KMS-11 (cell line): ENCODE measurements around the gene WDFY1.

Experiments used
- H2AFZ ChIP-seq: fragments of 200-600 bp; sonication (generic); 2 replicates; pipeline ENCODE4 v1.6.1; 2016; ENCODE audit warnings: antibody characterized with exemption, mixed run types, low read depth
- H3K27ac ChIP-seq: fragments of 200-600 bp; sonication (generic); 2 replicates; pipeline ENCODE4 v1.6.1; 2016; ENCODE audit warnings: mild to moderate bottlenecking, mixed run types
- H3K27me3 ChIP-seq: fragments of 200-600 bp; sonication (generic); 2 replicates; pipeline ENCODE4 v1.6.1; 2017; ENCODE audit warnings: mild to moderate bottlenecking, low read depth, mixed run types, moderate library complexity; ENCODE audit not compliant: insufficient read depth
- H3K36me3 ChIP-seq: fragments of 200-600 bp; sonication (generic); 2 replicates; pipeline ENCODE4 v1.6.1; 2017; ENCODE audit warnings: mild to moderate bottlenecking, mixed run types; ENCODE audit not compliant: insufficient read depth
- H3K4me1 ChIP-seq: fragments of 200-600 bp; sonication (generic); 2 replicates; pipeline ENCODE4 v1.6.1; 2016; ENCODE audit warnings: mild to moderate bottlenecking, low read depth, mixed run types; ENCODE audit not compliant: poor library complexity, severe bottlenecking
- H3K4me2 ChIP-seq: fragments of 200-600 bp; sonication (generic); 2 replicates; pipeline ENCODE4 v1.7.0; 2016; ENCODE audit warnings: mild to moderate bottlenecking, mixed run types
- H3K4me3 ChIP-seq: fragments of 200-600 bp; sonication (generic); IDR thresholded peaks from 2 replicates; pipeline ENCODE4 v1.6.1; 2017; ENCODE audit warnings: low read depth, low read length, mixed read lengths; ENCODE audit not compliant: insufficient read depth
- H3K79me2 ChIP-seq: fragments of 200-600 bp; sonication (generic); 2 replicates; pipeline ENCODE4 v1.6.1; 2016; ENCODE audit warnings: low read depth, mixed run types; ENCODE audit not compliant: insufficient read depth
- H3K9ac ChIP-seq: fragments of 200-600 bp; sonication (generic); 2 replicates; pipeline ENCODE4 v1.6.1; 2016; ENCODE audit warnings: mild to moderate bottlenecking, mixed run types
- H4K20me1 ChIP-seq: fragments of 200-600 bp; sonication (generic); 2 replicates; pipeline ENCODE4 v1.6.1; 2016; ENCODE audit warnings: mild to moderate bottlenecking, mixed run types; ENCODE audit not compliant: insufficient read depth
- TF ChIP-seq, protein P1 (sequence below): fragments of 200-600 bp; sonication (generic); conservative IDR thresholded peaks from 2 replicates; pipeline ENCODE4 v1.6.1; 2017; ENCODE audit warnings: low read depth, mild to moderate bottlenecking, antibody characterized with exemption, low read length, moderate library complexity, mixed read lengths

Gene WDFY1

DNA sequence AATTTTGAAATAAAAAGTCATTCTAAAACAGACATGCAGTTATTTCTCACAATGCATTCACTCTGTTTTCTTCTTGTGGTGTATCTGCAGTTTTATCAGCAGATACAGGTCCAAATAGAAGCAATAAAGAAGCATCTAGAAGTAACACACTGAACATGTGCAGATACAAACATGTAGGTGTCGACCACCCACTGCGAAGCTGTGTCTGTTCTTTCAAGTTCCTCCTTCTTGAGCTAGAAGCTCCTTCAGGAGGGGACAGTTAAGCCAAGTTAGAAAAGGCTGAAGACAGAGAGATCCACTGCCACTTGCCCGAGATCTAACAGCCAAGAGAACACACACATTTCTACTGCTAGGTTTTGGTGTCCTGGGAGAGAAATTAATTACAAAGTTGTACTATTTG, 30.1 kb downstream of the WDFY1 start:
- H4K20me1 ChIP-seq = no peaks in the 10 kb centered on the region
- TF ChIP-seq, protein P1, sequence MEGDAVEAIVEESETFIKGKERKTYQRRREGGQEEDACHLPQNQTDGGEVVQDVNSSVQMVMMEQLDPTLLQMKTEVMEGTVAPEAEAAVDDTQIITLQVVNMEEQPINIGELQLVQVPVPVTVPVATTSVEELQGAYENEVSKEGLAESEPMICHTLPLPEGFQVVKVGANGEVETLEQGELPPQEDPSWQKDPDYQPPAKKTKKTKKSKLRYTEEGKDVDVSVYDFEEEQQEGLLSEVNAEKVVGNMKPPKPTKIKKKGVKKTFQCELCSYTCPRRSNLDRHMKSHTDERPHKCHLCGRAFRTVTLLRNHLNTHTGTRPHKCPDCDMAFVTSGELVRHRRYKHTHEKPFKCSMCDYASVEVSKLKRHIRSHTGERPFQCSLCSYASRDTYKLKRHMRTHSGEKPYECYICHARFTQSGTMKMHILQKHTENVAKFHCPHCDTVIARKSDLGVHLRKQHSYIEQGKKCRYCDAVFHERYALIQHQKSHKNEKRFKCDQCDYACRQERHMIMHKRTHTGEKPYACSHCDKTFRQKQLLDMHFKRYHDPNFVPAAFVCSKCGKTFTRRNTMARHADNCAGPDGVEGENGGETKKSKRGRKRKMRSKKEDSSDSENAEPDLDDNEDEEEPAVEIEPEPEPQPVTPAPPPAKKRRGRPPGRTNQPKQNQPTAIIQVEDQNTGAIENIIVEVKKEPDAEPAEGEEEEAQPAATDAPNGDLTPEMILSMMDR = no peak
- H3K9ac ChIP-seq = no peak overlapping the region
- no peaks in the 10 kb centered on the region for H3K36me3 ChIP-seq
- no peaks in the 10 kb centered on the region for H3K27me3 ChIP-seq
- H3K4me1 ChIP-seq = no peaks in the 10 kb centered on the region
- no peak overlapping the region for H3K4me3 ChIP-seq
- H3K27ac ChIP-seq = no peak overlapping the region
- no peak overlapping the region for H2AFZ ChIP-seq
- no peak overlapping the region for H3K4me2 ChIP-seq
- H3K79me2 ChIP-seq = no peaks in the 10 kb centered on the region

DNA sequence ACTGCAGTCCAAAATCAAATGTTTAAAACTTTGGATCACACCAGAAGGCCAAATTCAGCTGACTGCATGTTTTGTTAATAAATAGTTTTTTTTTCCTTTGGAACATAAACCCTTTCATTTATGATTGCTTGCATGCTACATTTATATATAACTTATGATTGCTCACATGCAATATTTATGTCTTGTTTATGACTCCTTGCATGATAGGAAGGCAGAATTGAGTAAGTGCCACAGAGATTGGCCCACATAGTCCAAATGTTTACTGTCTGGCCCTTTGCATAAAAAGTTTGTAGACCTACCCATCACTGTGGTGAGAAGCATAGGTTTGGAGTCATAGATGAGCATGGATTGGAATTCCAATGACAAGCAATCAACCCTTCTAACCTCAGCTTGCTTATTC, 30.8 kb downstream of the WDFY1 start:
- Histone ChIP-seq H3K27me3 (no peaks in the 10 kb centered on the region), H3K4me2 (no peak overlapping the region), H2AFZ (no peak overlapping the region), H3K27ac (no peak overlapping the region), H3K9ac (no peak overlapping the region), H3K79me2 (no peaks in the 10 kb centered on the region), H3K4me1 (no peaks in the 10 kb centered on the region), H4K20me1 (no peaks in the 10 kb centered on the region), H3K4me3 (no peak overlapping the region), H3K36me3 (no peaks in the 10 kb centered on the region)
- TF ChIP-seq, protein P1 = no peak

DNA sequence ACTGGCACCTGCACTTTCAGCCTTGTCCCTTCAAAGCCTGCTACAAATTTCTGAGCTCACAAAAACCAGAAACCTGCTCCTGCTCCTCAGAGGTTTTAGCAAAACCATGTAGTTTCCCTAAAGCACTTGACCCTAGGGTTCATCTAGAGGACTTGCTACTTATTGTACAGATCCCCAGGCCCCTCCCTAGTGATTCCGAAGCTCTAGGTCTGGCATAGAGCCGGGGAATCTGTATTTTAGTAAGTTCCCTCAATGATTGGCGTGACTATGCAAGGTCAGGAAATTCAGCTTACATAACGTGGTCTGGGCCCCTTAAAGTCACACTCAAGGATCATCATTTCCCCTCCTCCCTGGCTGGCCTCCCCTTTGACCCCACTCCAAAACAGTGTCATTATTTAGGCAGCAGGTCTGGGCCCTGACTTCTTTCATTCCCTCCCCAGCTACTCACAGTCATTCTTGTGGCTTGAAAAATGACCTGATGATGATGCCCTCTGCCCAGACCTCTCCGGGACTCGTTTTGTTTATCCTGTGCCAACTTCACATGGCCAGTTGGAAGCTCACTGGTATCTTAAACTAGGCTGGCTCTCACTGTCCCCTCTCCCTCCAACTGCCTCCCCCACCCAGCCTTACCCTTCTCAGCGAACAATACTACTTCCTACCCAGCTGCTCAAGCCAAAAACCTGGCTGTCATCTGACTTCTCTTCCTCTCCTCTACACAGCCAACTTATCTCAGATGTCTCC, 36.0 kb downstream of the WDFY1 start:
- Histone ChIP-seq H2AFZ (no peak overlapping the region), H4K20me1 (no peaks in the 10 kb centered on the region), H3K4me2 (no peak overlapping the region), H3K27me3 (no peaks in the 10 kb centered on the region), H3K79me2 (no peaks in the 10 kb centered on the region), H3K4me3 (no peak overlapping the region), H3K9ac (no peak overlapping the region), H3K27ac (no peak overlapping the region), H3K4me1 (no peaks in the 10 kb centered on the region), H3K36me3 (no peaks in the 10 kb centered on the region)
- TF ChIP-seq, protein P1 = no peak

DNA sequence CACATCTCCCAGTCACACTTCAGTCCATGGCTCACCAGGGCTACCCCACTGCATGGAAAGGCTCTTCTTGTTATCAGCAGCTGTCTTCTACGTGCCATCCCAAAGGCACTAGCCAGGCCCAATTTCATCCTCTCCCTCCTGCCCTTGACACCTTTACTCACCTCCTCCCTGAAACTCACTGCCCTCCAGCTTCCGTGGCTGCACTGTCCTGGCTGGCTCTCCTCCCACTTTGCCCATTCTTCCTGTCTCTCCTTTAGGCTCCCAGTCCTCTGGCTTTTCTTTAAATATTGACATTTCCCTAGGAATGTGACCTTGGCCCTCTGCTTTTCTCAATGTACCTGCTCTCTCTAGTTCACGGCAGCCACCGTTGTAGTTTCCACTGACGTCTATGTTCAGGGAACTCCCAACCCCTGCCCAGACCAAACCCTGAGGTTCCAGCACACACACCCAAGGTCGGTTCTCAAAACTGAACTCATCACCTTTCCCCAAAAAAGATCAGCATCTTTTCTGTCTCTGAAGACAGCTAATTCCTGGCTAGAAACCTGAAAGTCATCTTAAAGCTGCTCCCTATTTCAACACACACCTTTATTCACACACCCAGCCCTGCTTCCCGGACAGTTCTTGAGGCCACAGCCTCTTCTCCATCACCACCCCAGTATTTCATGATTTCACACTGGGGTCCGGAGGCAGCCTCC, 36.7 kb downstream of the WDFY1 start:
- Histone ChIP-seq H3K36me3 (no peaks in the 10 kb centered on the region), H3K4me2 (no peak overlapping the region), H3K9ac (no peak overlapping the region), H3K4me3 (no peak overlapping the region), H3K4me1 (no peaks in the 10 kb centered on the region), H3K79me2 (no peaks in the 10 kb centered on the region), H3K27ac (no peak overlapping the region), H3K27me3 (no peaks in the 10 kb centered on the region), H2AFZ (no peak overlapping the region), H4K20me1 (no peaks in the 10 kb centered on the region)
- TF ChIP-seq, protein P1 = no peak
